Fibroblast of peridontal ligament (primary cell): ENCODE results near the gene OR11A1.
"Not testable (repeated sequence)": the region's sequence is repeated elsewhere in the genome, so short reads cannot be mapped to it uniquely, and the experiment has no call there.

ENCODE experiments used
- DNase-seq: peaks from one replicate; pipeline ENCODE4 v3.0.0-alpha.2; 2010; ENCODE audit errors: extremely low read depth

The OR11A1 gene

GRCh38 chr6:29478740-29479139 lies 21.9 kb upstream of the OR11A1 start:
- DNase-seq, result no peak

GRCh38 chr6:29477923-29478450 lies 21.1 kb upstream of the OR11A1 start:
- no peak for DNase-seq

- no peak for DNase-seq
These were observed 18.1 kb upstream of the OR11A1 start for GRCh38 chr6:29474996-29475395.

GRCh38 chr6:29466241-29466640 lies 9.4 kb upstream of the OR11A1 start:
- no peak for DNase-seq

- no peak for DNase-seq
These were observed 8.9 kb upstream of the OR11A1 start for GRCh38 chr6:29465801-29466200.

- DNase-seq, result no peak
These were observed 8.4 kb upstream of the OR11A1 start for GRCh38 chr6:29465279-29465678.

GRCh38 chr6:29462022-29462421 lies 5.2 kb upstream of the OR11A1 start:
- no peak for DNase-seq

GRCh38 chr6:29461021-29461814 lies 4.3 kb upstream of the OR11A1 start:
- no peak for DNase-seq

- DNase-seq, result no peak
These were observed 5.2 kb downstream of the OR11A1 start for GRCh38 chr6:29451471-29452193.

GRCh38 chr6:29447670-29448069 lies 9.2 kb downstream of the OR11A1 start:
- no peak for DNase-seq

GRCh38 chr6:29444031-29444430 lies 12.8 kb downstream of the OR11A1 start:
- DNase-seq, result not testable (repeated sequence)

- no peak for DNase-seq
These were observed 14.2 kb downstream of the OR11A1 start for GRCh38 chr6:29442719-29443118.

GRCh38 chr6:29439006-29439405 lies 17.9 kb downstream of the OR11A1 start, which contains the start of gene OR10C1:
Gene OR10C1 (plus strand): TSS chr6:29439306. CDS start chr6:29440016, 710 bp downstream.
- DNase-seq, result no peak

GRCh38 chr6:29436730-29437129 lies 20.1 kb downstream of the OR11A1 start:
- not testable (repeated sequence) for DNase-seq

- no peak for DNase-seq
These were observed 30.2 kb downstream of the OR11A1 start for GRCh38 chr6:29426654-29427053.

GRCh38 chr6:29425075-29425474 lies 31.8 kb downstream of the OR11A1 start:
- no peak for DNase-seq

- DNase-seq, result no peak
These were observed 32.3 kb downstream of the OR11A1 start for GRCh38 chr6:29424575-29424974.

GRCh38 chr6:29424168-29424567 lies 32.7 kb downstream of the OR11A1 start:
- no peak for DNase-seq

- no peak for DNase-seq
These were observed 37.4 kb downstream of the OR11A1 start for GRCh38 chr6:29419516-29419915.

GRCh38 chr6:29414588-29414987 lies 42.3 kb downstream of the OR11A1 start, which contains the start of gene OR12D1:
Gene OR12D1 (plus strand): TSS chr6:29414928.
- DNase-seq, result no peak

GRCh38 chr6:29403801-29404200 lies 53.1 kb downstream of the OR11A1 start:
- DNase-seq, result no peak

GRCh38 chr6:29399525-29399924 lies 57.3 kb downstream of the OR11A1 start:
- no peak for DNase-seq

- no peak for DNase-seq
These were observed 61.5 kb downstream of the OR11A1 start, which contains the start of gene OR12D2 for GRCh38 chr6:29395331-29395730. Gene OR12D2 (plus strand): TSS chr6:29395631. CDS start chr6:29396700, 1,069 bp downstream.
